NCI-H82 (cell line): ENCODE results near the gene BSCL2.
"Not testable (repeated sequence)": the region's sequence is repeated elsewhere in the genome, so short reads cannot be mapped to it uniquely, and the experiment has no call there.

Source experiments
- DNase-seq: peaks from one replicate; lab custom pipeline; 2025; lab: John Stamatoyannopoulos, UW

Gene BSCL2

DNA sequence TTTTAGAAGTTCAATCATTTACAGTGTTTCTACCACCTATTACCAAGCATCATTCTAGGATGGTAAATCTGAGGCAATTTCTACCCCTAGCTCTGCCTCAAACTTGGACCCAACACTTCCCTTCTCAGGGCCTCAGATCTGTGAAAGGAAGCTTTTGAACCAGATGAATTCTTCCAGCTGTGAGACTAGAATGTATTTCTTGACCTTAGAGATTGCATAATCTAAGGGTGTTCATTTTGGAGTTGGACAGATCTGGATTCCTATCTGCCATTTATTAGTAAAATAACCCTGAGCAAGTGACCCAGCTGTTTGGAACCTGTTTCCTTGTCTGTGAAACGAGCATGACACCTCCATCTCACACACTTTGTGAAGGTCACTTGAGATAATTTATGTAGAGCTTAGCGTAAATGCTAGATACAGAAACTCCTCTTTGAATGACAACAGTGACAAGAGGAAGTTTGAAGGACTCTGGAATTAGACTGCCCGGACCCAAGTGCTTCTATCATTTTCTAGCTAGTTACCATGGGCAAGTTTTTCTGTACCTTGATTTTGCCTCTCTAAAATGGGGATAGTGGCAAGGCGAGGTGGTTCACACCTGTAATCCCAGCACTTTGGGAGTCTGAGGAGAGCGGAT lies 50.3 kb downstream of the BSCL2 start:
- DNase-seq = no peak

DNA sequence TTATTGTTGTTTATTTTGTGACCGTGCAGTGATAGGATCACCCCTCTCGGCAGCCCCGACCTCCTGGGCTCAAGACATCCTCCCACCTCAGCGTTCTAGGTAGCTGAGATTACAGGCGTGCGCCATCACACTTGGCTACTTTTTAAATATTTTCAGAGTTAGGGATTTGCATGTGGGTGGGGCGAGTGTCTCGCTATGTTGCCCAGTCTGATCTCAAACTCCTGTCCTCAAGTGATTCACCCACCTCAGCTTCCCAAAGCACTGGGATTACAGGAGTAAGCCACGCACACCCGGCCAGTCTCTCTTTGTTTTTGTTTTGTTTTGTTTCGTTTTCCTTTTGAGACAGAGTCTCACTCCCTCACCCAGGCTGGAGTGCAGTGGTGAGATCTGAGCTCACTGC lies 52.9 kb downstream of the BSCL2 start:
- DNase-seq = no peak

DNA sequence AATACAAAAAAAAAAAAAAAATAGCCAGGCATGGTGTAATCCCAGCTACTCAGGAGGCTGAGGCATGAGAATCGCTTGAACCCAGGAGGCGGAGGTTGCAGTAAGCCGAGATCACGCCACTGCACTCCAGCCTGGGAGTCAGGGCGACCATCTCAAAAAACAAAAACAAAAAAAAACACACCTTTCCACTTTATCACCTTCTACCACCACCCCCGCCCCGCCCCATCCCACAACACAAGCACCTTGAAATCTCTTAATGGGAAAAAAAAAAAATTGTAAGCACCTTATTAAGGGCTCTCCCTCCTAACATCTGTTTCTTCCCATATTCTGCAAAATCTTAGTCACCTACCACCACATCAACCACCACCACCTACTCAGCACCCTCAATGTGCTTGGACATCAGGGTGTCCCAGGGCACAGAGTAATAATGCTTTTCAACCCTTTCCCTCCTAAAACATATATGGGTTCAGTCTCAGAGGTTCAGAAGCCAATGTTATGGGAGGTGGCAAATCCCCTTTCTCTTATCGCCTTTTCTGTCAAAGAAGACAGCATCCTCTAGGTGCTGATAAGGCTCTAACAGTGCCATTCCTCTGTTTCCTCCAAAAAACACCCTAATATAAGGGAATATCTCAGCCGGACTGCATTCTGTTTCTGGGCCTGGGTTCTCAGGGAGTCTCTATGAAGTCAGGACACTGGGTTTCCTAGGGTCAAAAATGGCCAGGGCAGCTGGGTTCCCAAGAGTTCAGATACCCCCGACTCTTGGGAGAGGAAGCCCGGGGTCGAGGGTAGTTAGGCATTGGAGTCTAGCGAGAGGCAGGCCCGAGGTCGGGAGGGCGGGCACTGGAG lies 54.8 kb downstream of the BSCL2 start:
- DNase-seq = no peak

DNA sequence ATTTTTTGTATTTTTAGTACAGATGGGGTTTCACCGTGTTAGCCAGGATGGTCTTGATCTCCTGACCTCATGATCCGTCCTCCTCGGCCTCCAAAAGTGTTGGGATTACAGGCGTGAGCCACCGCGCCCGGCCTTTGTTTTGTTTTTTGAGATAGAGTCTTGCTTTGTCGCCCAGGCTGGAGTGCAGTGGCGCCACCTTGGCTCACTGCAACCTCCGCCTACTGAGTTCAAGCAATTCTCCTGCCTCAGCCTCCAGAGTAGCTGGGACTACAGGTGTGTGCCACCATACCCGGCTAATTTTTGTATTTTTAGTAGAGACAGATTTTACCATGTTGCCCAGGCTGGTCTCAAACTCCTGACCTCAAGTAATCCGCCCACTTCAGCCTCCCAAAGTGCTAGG lies 56.9 kb downstream of the BSCL2 start:
- not testable (repeated sequence) for DNase-seq

- DNase-seq = no peak
These were observed 57.7 kb downstream of the BSCL2 start for GRCh38 chr11:62649486-62649885.

- no peak for DNase-seq
These were observed 58.3 kb downstream of the BSCL2 start for GRCh38 chr11:62648967-62649364.

DNA sequence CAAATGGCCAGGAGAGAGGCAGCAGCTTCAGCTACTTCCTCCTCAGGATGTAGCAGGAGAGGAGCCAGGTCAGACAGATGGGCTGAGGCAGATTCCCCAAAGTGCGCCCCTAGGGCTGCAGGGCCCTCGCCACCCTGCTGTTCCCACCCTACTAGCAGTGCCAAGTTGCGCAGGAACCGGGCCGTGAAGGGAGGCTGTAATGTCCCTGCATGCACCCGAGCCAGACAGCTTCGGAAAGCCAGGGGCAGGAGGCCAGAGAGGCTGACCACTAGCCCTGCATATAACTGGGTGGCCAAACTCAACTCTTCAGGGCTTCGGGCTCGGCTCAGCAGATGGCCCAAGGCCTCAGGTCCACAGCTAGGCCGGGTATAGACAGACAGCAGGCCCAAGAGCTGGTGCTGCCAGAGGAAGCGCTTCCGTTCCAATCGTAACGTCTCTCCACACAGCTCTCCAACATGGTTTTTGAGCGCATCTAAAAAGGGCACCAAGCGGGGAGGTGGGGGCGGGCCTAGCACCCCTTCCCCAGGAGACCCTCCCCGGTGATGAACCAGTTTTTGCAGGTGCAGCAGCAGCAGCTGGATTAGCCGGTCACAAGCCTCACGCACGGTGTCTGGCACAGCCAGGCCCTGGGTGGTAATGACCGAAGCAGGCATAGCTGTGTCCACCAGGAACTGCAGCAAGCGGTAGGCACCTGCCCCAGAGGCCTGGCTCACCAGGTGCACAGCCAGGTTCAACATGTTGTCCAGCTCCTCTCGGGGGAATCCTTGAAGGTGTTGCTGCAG lies 58.8 kb downstream of the BSCL2 start:
- no peak for DNase-seq

GRCh38 chr11:62647609-62648005 lies 59.6 kb downstream of the BSCL2 start:
- DNase-seq = no peak

- DNase-seq = peak; percentile 45
These were observed 60.2 kb downstream of the BSCL2 start for GRCh38 chr11:62646825-62647608.

DNA sequence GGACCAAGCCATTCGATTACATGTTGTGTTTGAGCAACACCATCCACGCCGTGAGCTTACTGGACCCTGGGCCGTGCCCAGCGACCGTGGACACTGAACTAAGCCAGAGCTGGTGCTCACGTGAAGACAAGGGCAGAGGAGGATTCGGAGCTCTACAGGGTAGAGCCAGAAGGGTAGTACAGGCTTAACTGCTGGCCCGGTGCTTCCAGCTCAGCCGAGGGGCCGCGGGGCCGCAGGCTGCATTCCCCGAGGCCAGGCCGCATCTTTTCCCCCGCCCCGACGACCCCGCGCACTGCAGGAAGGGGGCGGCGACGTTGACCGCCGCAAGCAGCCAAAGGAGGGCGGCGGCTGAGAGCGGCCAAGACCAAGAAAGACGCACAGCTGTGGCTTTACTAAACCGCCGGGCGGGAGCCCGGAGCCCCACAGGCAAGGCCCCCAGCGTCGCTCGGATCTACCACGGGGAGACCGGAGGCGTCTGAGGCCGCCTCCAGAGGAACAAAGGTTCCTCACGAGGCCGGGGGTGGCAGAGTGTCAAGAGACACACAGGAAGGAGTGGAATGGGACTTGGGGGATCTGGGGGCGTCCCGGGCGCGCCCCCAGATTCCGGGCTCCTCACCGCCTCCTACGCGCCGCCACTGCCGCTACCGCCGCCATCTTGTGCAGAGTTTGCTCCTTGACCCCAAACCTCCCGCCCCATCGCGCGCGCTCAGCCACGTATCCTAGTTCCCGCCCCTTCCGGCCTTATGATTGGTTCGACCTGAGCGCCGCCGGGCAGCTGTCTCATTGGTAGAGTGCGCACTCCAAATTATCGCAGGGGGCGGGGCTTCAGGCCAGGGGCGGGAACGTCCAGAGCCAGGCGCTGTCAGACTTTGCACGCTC lies 61.0 kb downstream of the BSCL2 start, which contains the start of gene GANAB:
Gene GANAB (minus strand): TSS at position 668 of the 879 bp plus-strand sequence. CDS start 14 bp downstream, at position 654.
- peak; percentile 98 for DNase-seq

DNA sequence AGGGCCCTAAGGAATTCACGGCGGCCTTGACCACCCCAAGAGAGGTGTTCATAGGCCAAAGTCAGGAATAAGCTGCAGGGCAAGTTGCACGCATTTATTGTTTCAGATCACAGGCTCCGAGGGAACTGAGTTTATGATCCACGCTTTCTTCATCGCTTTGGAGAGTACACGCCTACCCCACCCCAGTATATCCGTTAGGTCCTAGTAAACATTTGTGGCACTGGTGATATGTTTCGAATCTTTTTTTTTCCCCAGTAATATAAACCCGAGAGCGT lies 61.6 kb downstream of the BSCL2 start:
- DNase-seq = no peak

- DNase-seq = no peak
These were observed 63.0 kb downstream of the BSCL2 start for GRCh38 chr11:62644220-62644619.
